GM19035 (cell line): ENCODE measurements around the gene SDR42E1.
"Not testable (repeated sequence)": the region's sequence is repeated elsewhere in the genome, so short reads cannot be mapped to it uniquely, and the experiment has no call there.

Source experiments
- ATAC-seq: cut with Tn5 transposase; IDR thresholded peaks from one replicate; pipeline ENCODE4 v1.9.1; 2021; ENCODE audit not compliant: unreplicated experiment

Gene SDR42E1

DNA sequence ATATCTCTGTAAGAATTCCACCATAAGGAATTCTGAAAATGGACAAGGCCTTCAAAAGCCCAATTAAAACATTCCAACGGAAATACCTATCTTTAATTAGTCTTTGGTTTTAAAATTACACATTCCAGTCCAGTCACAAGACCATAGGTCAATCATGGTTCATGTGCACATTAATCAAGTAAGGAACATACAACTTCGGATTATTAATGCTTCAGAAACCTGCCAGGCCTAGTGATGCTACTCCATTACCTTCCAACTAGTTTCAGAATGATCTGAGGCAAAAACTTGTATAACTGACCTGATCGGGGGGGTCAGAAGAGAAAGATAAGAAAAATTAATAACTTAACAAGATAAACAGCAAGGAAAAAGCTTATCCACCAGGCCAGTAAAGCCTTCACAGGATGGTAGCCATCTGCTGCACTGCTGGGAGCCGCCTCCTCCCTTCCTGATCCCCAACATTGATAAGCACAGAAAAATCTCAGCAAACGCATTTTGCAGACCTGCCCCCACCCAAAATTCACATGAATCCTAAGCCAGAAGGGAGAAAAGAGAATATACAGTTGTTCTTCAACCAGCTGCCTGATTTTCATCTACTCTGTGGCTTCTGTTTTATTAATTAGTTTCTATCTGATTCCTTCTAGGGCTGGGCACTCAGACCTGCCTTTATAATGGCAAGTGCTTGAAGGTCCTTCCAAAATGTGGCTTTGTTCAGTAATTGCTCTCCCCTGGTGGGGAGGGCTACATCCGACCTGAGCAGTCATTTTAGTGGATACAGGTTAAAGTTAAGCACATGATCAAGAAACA lies 6.0 kb downstream of the SDR42E1 start:
- ATAC-seq = no peak

DNA sequence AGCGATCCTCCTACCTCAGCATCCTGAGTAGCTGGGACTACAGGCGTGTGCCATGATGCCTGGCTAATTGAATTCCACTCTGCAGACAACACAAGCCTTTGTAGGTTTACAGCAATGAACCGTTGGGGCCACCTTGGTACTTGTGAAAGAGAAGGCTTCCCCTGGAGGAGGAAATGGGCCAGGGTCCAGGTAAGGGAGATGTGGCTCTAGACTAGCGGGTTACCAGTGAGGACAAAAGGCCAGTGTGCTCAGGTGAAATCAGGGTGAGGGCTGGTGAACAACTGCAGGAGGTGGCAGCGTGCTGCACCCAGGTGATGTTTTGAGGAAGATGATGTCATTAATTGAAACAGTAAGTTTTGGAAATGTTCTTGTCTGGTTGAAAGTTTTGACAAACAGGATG lies 6.7 kb downstream of the SDR42E1 start:
- no peak for ATAC-seq

DNA sequence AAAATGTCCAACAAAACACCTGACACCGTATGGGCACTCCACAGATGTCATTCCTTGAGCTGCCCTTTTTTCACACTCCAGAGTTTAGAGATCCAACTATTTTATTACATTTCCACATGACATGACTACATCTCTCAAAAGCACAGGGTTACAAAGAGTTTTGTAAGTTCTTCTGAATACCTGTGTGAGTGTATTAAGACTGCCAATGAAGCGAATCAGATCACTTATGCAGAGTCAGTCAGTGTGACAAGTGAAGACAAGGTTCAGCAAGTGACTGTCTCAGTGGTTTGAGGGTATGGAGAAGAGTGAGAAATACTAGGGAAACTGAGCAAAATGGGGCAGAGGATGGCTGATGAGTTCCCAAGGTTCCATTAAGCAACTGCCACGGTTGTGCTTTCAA lies 8.4 kb downstream of the SDR42E1 start:
- no peak for ATAC-seq

DNA sequence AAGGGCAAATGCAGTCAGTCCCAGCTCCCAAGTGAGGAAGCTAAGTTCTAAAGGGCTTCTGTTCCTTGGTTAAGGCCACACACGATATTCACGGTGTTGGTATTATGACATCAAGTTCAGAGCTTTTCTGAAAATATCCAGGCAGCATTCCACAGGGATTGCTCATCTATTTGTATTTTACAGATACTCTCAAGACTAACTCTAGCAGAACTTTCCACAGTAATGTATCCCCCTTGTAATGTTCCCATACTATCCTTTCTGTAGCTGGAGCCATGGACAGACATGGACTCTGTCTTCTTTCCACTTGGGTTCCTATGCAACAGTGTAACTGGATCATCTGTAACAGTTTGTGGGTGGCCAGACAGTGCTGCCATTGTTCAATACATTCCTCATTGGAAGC lies 13.5 kb downstream of the SDR42E1 start:
- no peak for ATAC-seq

DNA sequence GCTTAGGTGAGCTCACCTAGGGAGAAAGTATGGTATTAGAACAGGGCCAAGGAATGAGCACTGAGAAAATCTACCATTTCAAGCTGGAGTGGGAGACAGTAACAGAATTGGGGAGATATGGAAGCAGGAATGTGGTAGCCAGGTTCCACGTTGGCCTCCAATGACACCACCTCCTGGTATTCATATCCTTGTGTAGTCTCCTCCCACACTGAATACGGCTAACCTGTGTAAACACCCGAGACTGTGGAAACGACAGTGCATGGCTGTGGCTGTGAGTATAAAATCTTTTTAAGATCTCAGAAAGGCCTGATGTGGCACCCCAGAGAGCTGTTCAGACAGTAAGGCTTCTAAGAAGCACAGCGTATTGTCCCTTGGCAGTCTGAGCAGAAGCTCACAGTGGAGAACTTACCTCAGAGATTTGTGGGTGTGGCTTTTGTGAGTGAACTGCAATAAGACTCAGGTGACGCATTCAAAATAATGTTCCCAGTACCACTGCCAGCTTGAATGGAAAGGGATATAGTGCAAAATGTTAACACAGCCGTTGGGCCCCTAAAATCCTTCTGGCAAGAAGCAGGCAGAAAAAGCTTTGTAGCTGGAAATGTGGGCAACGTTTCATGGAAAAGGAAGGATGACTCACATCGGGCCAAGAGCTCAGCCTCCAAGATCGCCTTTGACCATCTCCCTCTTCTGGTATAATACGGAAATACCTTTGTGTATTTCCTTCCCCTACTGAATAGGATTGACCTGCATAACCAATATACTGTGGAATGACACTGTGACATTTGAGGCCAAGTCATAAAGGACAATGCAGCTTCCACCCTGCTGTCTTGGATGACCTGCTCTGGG lies 14.4 kb downstream of the SDR42E1 start:
- ATAC-seq = no peak

DNA sequence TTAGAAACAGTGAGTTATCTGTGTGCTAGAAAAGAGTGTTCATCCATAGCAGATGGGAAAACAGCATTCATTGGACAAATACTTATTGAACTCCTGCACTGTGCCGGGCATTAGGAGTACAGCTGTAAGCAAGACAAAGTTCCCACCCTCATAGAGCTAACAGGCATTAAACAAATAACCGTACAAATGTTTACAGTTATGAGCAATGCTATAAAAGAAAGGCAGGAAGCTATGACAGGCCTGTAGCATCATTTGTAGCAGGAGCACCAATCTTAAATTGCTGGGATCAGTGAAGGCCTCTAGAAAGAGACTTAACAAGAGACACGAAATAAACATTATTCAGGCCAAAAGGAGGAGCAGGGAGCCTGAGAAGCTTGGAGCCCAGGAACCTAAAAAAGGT lies 15.6 kb downstream of the SDR42E1 start:
- no peak for ATAC-seq

DNA sequence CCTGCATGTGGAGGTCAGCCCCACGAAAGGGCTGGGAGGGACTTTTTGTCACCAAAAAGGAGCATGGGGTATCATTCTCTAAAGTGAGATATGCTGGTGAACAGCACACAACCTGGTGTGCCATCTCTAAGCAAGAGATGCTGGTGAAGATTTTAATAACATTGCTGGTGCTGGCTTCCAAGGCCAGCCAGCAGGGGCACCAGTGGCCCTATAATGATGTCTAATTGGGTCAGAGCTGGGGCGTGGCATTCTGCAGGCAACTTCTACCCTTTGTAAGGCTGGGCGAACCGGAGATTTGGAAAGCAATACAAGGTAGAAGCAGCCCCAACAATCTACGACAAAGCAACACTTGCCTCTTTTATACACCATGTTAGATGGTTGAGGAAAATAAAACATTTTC lies 16.8 kb downstream of the SDR42E1 start:
- ATAC-seq = peak; percentile 52

DNA sequence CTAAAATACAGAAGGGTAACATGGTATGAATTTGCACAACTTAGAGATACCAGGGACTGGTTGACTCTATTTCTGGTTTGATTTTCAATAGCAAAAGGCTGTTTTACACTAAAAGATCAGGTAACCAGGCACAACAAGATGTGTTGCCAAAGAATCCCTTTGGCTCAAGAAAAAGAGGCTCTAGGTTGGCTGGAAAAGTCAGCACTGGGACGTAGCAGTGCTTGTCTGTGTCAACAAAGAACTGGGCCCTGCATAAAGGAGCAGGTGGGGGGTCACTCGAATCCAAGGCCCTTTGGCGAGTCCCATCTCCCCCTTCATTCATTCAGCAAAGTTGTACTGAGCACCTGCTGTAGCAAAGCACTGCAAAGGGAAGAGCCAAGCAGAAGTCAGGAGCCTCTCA lies 18.4 kb downstream of the SDR42E1 start:
- ATAC-seq = no peak

DNA sequence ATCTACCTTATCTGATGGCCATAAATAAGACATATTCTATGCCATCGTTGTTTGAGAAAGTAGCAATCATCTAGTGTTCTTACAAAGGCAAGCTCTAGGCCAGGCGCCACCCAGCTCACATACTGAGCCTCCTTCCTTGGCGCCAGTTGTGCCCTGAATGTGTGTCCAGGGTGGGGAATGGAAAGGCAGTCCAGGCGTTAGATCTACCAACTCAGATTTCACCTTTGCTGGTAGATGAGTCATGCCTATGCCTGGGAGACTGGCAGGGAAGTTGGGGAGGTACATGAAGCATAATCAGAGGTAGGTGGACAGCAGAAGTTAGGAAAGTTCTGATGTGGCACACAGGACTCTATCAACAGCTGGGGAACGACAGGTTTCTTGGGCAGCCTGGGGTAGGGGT lies 23.6 kb downstream of the SDR42E1 start:
- no peak for ATAC-seq

DNA sequence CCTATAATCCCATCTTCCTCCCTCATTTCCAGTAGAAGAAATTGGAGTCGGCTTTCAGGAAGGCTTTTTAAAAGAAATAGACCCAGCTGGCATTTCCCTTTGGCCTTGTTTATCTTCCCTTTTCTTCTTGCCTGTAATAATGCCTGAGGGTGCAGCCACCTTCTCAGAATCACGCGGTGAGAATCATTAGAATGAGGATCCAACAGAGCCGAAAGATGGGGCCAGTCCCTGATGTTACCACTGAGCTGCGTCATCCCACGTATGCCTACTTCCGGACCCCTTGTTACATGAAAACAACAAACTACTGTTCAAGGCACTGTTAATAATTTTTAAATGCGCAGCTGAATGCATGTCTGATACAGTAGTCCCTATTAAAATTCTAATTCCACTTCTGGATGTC lies 24.1 kb downstream of the SDR42E1 start:
- no peak for ATAC-seq

DNA sequence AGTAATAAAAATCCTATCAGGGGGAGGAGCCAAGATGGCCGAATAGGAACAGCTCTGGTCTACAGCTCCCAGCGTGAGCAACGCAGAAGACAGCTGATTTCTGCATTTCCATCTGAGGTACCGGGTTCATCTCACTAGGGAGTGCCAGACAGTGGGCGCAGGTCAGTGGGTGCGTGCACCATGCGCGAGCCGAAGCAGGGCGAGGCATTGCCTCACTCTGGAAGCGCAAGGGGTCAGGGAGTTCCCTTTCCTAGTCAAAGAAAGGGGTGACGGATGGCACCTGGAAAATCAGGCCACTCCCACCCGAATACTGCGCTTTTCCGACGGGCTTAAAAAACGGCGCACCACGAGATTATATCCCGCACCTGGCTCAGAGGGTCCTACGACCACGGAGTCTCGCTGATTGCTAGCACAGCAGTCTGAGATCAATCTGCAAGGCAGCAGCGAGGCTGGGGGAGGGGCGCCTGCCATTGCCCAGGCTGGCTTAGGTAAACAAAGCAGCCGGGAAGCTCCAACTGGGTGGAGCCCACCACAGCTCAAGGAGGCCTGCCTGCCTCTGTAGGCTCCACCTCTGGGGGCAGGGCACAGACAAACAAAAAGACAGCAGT lies 33.8 kb downstream of the SDR42E1 start:
- ATAC-seq = not testable (repeated sequence)

DNA sequence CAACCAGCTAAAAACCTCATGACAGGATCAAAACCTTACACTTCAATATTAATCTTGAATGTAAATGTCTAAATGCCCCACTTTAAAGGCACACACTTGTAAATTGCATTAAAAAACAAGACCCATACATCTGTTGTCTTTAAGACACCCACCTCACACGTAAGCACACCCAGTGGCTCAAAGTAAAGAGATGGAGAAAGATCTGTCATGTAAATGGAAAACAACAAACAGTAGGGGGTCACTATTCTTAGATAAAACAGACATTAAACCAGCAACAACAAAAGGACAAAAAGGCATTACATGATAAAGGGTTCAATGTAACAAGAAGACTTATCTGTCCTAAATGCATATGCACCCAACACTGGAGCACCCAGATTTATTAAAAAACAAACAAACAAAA lies 35.6 kb downstream of the SDR42E1 start:
- ATAC-seq = no peak

DNA sequence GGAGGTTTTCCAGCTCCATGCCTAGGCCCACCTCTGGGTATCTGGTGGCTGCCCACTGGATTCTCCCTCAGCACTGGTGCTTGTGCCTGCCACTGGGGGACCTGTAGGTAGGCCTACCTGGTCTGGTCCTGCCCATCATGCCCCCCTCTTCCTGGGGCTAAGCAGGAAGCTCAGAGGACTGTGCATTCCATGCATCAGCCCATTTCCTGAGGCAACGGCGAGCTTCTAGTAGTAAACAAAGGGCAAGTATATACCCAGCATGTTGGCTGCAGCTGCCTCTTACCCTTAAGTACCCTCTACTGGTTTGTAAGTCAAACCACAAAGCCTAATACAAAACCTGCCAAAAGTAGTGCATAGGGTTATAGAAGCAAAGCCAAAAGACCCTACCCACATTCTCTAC lies 37.5 kb downstream of the SDR42E1 start:
- ATAC-seq = no peak

DNA sequence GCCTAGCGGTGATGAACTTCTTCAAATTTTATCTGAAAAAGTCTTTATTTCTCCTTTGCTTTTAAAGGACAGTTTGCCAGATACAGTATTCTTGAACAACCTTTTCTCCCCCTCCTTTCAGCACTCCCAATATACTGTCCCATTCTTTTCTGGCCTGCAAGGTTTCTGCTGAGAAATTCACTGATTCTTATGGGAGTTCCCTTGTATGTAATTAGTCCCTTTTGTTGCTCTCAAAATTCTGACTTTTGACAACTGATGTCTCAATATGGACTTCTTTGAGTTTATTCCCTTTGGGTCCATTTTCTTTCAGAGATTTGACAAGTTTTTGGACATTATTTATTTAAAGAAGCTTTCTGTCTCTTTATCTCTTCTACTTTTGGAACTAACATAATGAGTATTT lies 39.4 kb downstream of the SDR42E1 start:
- no peak for ATAC-seq

DNA sequence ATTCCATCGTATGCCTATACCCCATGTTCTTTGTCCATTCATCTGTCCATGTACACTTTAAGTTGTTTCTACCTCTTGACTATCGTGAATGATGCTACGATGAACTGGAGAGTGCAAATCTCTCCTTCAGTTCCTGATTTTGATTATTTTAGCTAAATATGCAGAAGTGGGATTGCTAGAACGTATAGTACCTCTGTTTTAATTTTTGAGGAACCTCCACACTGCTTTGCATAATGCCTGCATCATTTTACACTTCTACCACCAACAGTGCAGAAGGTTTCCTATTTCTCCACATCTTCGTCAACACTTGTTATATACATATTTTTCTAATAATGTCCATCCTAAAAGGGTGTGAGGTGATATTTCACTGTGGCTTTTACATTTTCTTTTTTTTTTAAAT lies 43.9 kb downstream of the SDR42E1 start:
- ATAC-seq = no peak

DNA sequence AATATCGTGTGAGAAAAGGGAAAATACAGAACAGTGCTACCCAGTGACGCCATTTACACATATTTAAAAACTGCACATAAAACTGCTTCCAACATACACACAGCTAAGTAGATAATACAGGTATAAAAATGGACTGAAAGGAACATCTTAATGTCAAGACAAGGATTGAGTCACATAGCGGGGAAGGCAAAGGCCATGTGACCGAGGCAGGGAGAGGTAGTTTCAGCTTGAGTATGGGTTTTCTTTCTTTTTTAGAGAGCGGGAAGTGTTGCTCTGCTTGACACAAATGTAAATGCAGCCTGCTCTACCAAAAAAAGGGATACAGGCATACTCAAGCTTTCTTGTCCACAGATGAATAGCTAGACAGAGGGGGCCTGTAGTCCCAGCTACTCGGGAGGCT lies 46.5 kb downstream of the SDR42E1 start:
- no peak for ATAC-seq

DNA sequence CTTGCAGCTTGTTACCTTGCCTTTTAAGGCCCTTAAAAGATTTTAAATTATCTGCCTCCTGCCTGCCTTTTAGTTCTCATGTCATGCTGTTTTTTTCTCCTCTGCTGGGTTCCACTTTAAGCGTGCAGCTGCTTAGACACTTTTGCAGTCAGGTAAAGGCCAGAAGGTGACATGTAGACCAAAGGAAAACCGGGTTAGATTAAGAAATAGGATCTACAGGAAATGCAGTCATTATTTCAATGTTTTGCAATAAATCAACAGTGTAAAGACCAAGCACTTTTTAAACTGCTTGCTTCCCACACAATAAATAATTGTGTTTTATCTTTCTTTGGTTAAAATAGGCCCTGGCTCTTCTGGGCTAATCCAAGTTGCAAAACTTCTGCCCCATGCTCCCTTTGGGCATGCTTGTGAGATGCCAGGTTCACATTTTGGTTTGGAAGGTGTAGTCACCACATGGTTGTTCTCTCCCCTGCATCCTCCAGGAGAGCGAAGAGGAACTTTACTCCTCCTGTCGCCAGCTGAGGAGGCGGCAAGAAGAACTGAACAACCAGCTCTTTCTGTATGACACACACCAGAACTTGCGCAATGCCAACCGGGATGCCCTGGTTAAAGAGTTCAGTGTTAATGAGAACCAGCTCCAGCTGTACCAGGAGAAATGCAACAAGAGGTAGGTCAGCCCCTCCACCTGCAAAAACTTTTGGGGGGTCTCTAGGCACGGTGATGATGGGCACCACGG lies 54.9 kb downstream of the SDR42E1 start:
- ATAC-seq = no peak

DNA sequence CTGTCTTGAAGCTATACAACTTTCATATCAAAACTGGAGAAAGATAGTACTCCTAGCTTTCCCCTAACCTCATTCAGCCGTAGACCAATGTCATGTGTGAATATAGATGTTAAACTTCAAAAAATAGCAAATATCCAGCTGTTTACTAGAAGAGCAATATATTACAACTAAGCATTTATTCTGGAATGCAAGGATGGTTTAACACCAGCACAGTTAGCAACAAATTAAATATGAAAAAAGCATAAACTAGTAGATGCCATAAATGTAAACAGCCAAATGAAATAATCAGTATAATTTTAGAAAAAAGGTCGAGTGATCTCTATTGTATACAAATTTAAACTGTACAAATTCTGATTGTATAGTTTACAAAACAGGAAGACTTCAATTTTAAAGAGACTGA lies 59.7 kb downstream of the SDR42E1 start:
- no peak for ATAC-seq

DNA sequence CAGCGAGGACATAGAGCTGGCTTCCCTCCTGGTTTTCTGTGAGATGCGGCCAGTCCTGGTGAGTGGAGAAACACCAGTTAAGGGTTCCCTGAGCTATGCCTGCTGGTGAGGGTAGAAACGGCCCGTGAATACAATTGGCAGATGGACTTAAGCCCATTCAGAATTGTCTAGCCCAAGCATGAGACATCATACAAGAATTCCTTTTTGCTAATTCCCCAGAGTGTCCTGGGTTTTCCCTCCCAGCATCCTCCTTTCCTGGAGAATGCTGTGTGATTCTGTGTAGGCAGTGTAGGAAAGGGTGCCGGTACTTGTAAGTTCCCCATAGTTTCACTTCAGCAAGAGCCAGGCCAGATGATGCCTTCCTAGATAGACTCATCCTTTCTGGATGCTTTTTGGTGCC lies 65.1 kb downstream of the SDR42E1 start:
- ATAC-seq = no peak

DNA sequence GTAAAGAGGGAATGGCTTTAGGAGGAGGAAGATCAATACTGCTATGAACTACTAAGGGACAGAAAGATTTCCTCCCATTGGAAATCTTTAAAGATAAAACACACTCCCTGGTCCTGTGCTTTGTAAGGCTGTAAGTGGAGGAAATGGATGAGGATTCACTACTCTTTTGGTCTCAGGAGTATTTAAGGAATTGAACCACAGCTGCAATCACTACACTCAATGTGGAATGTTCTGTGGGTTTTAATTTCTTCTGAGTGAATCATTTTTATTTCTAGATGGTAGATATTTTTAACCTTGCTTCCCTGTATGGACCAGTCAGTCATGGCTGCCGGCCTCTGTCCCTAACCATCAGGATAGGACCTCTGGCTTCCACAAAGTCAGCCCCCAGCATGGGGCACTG lies 65.6 kb downstream of the SDR42E1 start:
- ATAC-seq = no peak

DNA sequence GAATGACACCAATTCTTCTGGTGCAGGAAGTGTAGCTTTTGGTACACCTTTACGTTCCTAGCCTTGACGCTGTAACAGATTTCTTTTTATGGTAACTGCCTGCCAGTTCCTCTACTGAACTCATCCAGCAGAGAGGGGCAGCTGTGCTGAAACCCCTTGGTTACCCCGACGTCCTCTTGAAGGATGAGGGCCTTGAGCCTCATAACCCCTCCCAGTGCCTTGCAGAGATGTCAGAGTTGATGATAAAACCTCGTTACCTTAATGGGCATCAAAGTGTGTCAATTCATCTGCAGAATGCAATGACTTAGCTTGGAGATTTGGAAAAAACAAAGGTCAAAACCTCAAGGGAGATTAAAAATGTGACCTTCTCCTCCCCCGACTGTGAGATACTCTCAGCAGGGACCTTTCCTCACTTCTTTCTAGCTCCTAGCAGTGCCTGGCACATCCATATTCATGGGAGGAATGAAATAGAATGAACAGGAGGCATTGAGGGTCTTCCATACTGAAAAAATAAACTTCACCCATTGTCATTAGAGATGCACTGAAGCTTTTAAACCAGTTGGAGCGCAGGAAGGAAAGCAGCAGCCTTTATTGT lies 69.2 kb downstream of the SDR42E1 start:
- no peak for ATAC-seq
